Measurements from ENCODE around the gene POFUT2. TPM values are rescaled to one million over a fixed set of nuclear protein-coding genes. Genes with fewer than 3 reads are reported as not detected.

POFUT2 gene
- total RNA-seq, 4 donors from 2014 or later, result 7.9 to 11.4 (median 9.4) TPM

GRCh38 chr21:45225041-45225740 lies 62.5 kb downstream of the POFUT2 start:
- whole genome bisulfite sequencing, 2 donors, result 88 to 89% methylated on average over 7 to 11 of the region's 11 CpGs
- H3K9me3 ChIP-seq, result no peaks in the 10 kb centered on the region
- intact Hi-C loops (cut with DNase I), result no loop called here
- H3K27ac ChIP-seq, result no peak overlapping the region
- H3K27me3 ChIP-seq, result peaks cover 0 to 4% (median 0%) of the 10 kb centered on the region in 4 donors
- DNase-seq, result no peak
- TF ChIP-seq CTCF (IDR thresholded peaks at IDR 0.05) (no peak), POLR2A (IDR thresholded peaks at IDR 0.05) (no peak)
- H3K36me3 ChIP-seq, result peaks cover 5 to 34% (median 10%) of the 10 kb centered on the region in 3 donors
- H3K4me1 ChIP-seq, result peaks cover 0 to 17% (median 7%) of the 10 kb centered on the region in 3 donors
- no peak overlapping the region for H3K4me3 ChIP-seq

GRCh38 chr21:45224189-45224938 lies 63.3 kb downstream of the POFUT2 start:
- DNase-seq, result no peak

GRCh38 chr21:45223236-45224185 lies 64.2 kb downstream of the POFUT2 start:
- Histone ChIP-seq H3K36me3 (peaks cover 5 to 34% (median 10%) of the 10 kb centered on the region in 3 donors), H3K4me1 (peaks cover 0 to 21% (median 4%) of the 10 kb centered on the region in 3 donors), H3K9me3 (no peaks in the 10 kb centered on the region), H3K27ac (no peak overlapping the region), H3K27me3 (peaks cover 0 to 4% (median 0%) of the 10 kb centered on the region in 4 donors), H3K4me3 (no peak overlapping the region)
- WGBS, 2 donors, result 88 to 93% methylated on average over 11 to 16 of the region's 36 CpGs
- DNase-seq, result no peak
- intact Hi-C loops (cut with DNase I), result no loop called here
- TF ChIP-seq POLR2A (IDR thresholded peaks at IDR 0.05) (no peak), CTCF (IDR thresholded peaks at IDR 0.05) (no peak)

More at GRCh38 chr21:45224189-45224938, 63.3 kb downstream of the POFUT2 start:
- 41 to 69% methylated on average over 11 to 13 of the region's 24 CpGs for WGBS, 2 donors
- Histone ChIP-seq H3K36me3 (peaks cover 5 to 34% (median 10%) of the 10 kb centered on the region in 3 donors), H3K27me3 (peaks cover 0 to 4% (median 0%) of the 10 kb centered on the region in 4 donors), H3K4me3 (peak overlapping the region in 1 of 4 donors; percentile 21), H3K9me3 (no peaks in the 10 kb centered on the region), H3K27ac (peak overlapping the region in 2 of 4 donors; percentile 2 to 17), H3K4me1 (peaks cover 0 to 24% (median 7%) of the 10 kb centered on the region in 3 donors)
- intact Hi-C loops (cut with DNase I), result no loop called here
- no peak for TF ChIP-seq CTCF (IDR thresholded peaks at IDR 0.05)
- no peak for TF ChIP-seq POLR2A (IDR thresholded peaks at IDR 0.05)

- H3K27ac ChIP-seq, result no peak overlapping the region
- 90 to 95% methylated on average over 4 to 7 of the region's 15 CpGs for WGBS, 2 donors
- intact Hi-C loops (cut with DNase I), result no loop called here
- peaks cover 5 to 34% (median 10%) of the 10 kb centered on the region in 3 donors for H3K36me3 ChIP-seq
- no peaks in the 10 kb centered on the region for H3K27me3 ChIP-seq
- peaks cover 0 to 9% (median 0%) of the 10 kb centered on the region in 3 donors for H3K4me1 ChIP-seq
- no peaks in the 10 kb centered on the region for H3K9me3 ChIP-seq
- no peak overlapping the region for H3K4me3 ChIP-seq
- TF ChIP-seq POLR2A (IDR thresholded peaks at IDR 0.05), result no peak
- no peak for TF ChIP-seq CTCF (IDR thresholded peaks at IDR 0.05)
- DNase-seq, result no peak
Measured at GRCh38 chr21:45222001-45222400, 65.7 kb downstream of the POFUT2 start.
